Cerebellar cortex (tissue), 1 donor: ENCODE data around the gene LENG1.
"Not testable (repeated sequence)": the region's sequence is repeated elsewhere in the genome, so short reads cannot be mapped to it uniquely, and the experiment has no call there.

ENCODE experiments used
- DNase-seq: peaks from one replicate; pipeline ENCODE4 v3.0.0-alpha.2; 2015; ENCODE audit warnings: low spot score

LENG1 gene

DNA sequence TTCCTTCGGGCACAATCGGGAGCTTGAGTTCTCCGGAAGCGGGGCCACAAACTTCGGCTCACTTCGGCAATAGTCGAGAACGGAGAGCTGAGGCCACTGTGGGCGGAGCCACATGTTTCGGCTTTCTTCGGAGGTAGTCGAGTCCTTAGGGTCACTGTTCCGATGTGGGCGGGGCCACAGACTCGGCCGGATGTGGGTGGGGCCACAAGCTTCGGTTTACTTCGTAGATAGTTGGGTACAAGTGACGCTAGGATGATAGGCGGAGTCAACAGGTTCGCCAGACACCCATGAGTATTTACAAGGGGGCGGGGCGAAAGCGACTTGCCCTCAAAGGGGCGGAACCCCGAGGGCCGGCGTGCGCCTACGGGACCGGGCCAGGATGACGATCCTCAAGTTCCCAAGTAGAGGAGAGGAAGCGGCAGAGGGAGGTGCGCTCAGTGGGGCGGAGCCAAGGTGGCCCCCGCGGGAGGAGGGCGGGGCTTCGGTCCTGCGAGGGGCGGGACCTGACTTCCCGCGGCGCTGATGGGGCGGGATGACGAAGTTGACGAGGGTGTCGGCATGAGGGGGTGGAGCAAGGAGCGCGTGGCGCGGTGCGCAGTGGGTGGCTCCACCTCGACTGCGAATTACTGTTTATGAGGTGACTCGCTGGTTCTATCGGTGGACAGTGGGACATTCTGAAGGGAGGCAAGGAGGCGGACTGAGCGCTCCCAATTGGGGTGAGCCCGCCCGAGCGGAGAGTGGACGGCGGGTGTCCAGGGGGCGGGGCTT is 30.4 kb upstream of the LENG1 start:
- peak; percentile 100 for DNase-seq

DNA sequence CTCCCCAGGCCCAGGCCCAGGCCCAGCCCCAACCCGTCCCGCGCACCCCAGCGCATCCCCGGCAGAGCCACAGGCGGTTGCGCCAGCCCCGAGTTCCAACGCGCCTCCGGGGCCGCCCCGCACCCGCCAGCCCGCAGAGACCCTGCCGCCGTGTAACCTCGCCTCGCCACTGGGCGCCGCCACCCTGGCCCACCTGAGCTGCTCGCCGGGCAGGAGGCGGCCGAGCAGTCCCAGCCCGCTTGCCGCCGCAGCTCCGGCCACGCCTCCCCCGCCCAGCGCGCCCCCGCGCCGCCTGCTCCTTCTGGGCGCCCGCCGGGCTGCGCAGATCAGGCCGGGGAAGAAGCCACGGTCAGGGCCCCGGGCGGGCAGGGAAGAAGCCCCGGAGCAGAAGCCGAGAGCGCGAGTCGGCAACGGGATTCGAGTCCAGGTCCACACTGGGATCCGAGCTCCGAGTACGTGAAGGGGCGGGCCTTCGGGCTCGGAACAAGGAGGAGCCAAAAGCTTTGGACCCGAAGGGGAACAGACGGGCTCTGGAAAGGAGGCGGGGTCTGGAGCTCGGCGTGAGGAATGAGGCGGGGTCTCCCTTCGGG is 29.7 kb upstream of the LENG1 start, which contains the start of gene MBOAT7:
Gene MBOAT7 (minus strand): TSS at position 436 of the 590 bp plus-strand sequence. CDS start 1,072 bp downstream, outside the sequence.
- DNase-seq = no peak

DNA sequence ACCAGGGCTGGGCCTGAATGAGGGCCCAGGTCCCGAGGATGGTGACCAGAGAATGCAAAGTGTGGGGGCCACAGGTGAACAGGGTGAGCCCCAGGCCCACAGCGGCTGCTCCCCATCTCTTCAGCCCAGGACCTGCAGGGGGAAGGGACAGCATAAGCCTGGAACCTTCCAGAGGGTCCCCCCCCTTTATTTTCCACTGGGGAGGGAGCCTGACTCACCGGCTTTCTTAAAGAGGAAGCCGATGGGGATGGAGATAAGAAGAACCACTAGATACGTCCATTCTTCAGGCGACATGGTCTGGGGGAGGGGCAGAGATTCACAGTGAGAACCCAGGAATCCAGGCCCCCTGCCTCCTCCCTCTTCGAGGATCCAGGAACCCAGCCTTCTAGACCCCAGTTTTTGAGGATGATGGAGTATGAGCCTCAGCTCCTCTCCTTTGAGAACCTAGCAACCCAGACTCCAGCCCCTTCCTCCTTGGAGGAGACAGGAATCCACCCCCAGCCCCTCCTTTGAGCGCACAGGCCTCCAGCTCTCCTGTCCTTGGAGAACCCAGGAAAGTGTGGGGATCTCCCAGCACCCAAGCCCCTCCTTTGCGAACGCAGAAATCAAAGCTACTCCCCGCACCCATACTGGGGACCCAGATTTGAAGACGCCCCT is 28.8 kb upstream of the LENG1 start:
- no peak for DNase-seq

DNA sequence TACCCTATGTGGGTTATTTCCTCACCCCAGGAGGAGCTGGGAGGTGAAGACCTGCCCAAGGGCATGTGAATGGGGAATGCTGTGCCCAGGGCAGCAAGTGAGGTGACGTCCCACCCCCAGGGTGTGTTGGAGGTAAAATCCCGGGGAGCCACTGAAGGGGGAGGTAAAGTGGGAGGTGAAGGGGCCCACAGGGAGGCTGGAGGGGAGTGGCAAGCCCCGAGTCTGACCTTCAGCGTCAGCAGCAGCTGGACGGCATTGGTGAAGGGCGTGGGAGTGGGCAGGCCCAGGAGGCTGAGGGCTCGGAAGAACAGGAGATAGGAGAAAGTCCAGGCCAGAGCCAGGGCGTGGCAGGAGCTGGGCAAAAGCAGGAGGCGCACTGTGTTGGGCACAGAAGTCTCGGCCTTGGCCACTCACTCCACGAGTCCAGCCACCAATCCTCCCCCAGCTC is 27.4 kb upstream of the LENG1 start:
- DNase-seq = no peak

DNA sequence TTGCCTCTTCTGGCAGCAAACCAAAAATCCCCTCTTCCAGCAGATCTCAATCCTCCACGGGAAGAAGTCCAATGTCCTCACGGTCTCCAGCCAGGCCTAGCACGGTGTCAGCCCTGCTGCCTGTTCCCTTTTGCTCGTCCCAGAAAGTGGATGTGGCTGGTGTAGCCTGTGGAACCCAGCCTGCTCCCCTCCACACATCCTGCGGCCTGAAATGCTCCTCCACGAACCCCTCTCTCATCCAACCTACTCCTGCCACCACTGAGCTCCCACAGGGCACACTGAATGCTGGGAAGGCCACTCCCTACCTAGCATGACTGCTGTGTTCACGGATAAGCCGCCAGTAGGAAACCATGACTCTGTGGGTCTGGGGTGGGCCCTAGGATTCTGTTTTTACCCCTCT is 26.8 kb upstream of the LENG1 start:
- DNase-seq = no peak

DNA sequence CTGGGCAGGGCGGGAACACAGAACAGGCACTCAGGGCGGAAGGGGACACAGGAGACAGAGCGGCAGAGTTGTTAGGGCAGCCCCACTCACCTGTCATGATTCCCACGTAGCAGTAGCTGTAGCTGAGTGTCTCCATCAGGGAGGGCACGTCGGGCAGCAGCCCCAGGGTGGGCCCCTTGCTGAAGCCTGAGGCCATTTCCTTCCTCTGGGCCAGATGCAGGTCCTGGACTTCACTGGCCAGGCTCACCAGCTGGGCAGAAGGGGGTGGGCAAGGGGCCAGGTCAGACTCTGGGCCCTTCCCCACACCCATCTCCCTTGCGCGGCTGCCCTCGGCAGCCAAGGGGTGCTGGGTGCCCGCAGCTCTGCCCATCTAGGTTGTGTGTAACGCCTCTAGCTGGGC is 23.9 kb upstream of the LENG1 start:
- DNase-seq = no peak

DNA sequence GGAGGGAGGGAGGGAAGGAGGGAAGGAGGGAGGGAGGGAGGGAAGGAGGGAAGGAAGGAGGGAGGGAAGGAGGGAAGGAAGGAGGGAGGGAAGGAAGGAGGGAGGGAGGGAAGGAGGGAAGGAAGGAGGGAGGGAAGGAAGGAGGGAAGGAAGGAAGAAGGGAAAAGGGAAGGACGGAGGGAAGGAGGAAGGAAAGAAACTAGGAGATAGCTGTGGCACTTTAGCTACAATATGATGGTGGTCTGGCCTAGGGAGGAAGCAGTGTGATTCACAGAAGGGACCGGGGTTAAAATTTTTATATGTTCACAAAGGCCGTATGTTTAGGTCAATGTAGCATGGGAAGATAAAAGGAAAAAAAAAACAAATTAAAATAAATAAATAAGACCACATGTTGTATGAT is 22.4 kb upstream of the LENG1 start:
- not testable (repeated sequence) for DNase-seq

DNA sequence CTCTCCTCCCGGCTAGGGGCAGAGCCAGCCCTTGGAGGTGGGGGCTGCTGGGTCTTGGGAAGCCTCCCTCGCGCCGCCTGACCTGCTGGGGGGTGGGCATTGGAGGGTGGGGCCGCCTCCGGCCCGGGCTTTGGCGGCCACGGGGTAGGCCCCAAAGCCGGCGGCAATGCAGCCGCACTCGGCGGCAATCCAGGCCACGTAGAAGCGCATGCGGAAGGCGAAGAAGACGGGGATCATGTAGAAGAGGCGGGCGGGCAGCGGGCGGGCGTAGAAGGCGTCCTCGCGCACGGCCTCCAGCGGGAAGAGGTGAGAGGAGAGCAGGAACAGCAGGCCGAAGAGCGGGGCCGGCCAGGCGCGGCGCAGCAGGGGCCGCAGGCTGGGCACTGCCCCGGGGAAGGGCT is 21.2 kb upstream of the LENG1 start:
- no peak for DNase-seq

DNA sequence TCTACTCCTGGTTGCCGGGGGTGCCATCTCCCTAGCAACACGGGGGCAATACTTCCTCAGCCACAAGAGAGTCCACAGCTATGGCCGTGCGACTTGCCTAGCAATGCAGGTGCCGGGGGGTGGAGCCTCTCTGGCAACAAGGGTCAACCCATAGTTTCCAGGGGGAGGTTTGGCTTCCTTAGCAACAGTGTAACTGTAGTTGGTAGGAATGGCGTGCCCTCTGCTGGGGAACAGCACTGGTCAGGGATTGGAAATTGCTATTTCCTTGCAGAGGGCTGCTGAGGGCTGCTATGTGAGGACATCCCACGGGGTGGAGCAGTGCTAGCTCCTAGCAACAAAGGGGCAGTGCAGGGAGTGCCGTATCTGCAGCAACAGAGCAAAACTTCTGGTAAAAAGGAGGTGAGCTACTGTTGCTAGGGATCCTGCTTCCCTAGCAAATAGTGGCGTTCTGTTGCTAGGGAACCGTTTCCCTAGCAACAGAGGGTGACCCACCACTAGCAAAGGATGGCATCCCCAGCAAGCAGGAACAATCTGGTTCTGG is 20.5 kb upstream of the LENG1 start:
- DNase-seq = peak; percentile 81

DNA sequence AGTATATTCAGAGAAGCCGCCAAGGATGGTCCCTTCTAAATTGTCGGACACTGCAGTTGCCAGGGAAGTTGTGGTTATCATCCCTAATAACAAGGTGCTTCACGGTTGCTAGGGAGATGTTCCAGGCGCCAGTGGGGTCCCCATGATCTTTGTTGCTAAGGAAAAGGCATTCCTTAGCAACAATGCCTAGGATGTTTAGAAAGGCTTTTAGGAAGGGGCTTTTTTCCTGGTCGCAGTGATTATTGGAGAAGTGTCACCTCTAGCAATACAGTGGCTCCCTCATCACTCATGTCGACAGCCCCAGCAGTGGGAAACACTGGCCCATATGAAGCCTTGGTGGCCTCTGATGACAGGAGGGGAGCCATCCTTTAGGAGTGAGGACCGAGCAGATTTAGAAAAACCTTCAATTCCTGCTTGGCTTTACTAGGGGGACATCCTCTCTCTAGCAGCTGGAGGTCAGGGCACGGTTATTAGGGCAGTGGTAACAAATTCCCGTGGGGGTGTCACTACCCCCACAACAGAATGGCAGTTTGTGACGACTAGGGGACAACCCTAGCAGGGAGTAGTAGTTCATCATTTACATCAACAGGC is 19.8 kb upstream of the LENG1 start:
- no peak for DNase-seq

DNA sequence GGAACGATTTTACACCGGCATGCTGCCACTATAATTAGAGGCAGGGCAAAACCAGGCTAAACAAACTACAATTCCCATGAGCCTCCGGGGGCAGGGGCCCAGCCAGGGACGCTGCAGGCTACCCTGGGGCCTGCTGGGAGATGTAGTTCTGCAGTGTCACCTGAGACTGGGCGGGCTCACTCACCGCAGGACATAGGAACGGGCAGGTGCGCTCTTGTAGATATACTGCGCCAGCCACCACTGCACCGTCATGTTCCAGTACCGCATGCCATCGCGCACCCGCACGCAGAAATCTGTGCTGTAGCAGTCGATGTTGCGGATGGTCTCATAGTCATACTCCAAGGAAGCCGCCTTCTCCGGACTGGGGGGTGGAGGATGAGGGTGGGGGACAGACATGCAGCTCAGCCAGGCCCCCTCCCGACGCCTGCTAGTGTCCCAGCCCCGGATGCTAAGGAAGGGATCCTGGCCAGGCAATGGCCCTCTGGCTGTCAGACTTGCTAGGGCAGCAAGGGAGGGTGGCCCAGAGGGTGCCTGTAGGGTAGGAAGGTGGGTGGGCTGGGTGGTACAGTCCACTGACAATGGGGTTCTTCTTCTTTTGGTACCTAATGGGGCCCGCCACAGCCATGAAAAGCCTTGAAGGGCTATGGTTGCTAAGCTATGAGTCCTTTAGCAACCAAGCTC is 19.2 kb upstream of the LENG1 start:
- DNase-seq = peak; percentile 59

DNA sequence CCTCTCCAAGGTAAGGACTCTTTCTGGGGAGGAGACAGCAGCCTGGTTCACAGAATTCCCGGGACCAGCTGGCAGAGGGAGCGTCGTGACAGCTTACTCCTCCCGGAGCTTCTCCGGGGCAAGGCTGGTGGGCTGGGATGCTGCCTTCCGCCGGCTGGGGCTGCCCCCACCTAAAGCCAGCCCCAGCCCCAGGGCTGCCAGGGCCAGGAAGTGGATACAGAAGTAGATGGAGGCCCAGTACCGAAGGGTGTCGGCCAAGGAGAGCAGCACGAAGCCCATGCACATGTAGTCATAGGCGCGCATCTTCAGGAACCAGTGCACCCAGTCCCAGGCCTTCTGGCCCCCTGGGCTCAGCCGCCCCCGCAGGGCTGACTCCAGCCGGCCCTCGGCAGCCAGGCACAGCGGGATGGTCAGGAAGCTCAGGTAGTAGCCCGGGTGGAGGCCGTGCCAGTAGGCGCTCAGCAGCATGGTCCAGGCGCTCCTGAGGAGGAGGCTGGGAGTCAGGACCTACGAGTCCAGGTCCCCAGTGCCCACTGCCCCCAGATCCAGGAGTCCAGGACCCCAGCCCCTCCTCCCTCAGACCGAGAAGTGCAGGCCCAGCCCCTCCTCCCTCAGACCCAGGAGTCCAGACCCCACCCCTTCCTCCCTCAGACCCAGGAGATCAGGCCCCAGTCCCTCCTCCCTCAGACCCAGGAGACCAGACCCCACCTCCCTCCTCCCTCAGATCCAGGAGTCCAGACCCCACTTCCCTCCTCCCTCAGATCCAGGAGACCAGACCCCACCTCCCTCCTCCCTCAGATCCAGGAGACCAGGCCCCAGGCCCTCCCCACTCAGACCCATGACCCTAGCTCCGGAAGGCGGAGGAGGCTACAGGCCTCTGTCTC is 14.7 kb upstream of the LENG1 start:
- no peak for DNase-seq

DNA sequence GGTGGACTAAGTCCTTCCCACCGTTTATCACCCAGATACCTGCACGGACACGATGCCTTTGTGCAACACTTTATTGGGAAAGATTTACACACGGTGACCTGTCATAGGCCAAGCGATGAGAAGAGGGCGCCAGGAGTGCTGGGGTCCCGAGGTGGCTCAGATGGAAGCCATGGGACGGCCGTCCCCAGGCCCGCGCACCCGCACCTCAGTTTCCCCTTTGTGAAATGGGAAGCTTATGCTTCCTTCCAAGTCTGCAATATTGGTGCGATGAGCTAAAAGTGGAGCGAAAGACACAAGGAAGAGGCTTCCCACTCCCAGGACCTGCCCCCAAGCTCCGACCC is 13.8 kb upstream of the LENG1 start:
- DNase-seq = no peak

DNA sequence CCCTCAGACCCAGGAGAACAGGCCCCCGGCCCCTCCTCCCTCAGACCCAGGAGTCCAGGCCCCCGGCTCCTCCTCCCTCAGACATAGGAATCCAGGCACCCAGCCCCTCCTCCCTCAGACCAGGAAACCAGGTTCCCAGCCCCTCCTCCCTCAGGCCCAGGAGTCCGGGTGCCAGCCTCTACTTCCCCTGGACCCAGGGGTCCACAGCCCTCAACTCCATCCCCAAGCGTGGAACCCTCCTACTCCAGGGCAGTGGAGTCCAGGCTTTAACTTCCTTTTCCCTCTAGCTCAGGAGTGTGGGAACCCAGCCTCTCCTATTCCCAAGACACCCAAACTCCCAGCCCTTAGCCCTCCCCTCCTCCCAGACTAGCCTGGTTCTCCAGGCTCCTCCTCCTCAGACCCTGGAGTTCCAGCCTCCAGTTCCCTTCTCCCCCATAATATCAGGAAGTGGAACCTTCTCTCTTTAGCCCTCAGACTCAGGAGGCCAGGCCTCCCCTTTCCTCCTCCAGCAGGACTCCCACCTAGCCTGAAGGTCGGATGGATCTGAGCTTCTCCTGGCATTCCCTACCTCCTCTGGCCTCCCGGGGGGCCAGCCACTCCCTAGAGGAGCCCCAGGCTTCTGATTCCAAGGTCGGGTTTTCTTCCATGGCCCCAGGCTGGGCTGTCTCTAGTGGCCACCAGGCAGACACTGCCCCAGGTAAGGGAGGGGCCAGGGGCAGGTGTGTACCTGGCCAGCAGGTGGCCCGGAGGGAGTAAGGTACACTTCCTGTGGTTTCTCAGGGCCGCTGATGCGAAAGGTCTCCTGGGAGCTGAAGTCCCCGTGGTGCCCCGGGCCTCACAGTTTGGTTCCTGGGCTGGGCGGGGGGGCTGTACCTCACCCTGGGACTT is 13.2 kb upstream of the LENG1 start, which contains the start of gene TMC4:
Gene TMC4 (minus strand): TSS at position 690 of the 888 bp plus-strand sequence. CDS start 43 bp downstream, at position 647.
- DNase-seq = peak; percentile 32

DNA sequence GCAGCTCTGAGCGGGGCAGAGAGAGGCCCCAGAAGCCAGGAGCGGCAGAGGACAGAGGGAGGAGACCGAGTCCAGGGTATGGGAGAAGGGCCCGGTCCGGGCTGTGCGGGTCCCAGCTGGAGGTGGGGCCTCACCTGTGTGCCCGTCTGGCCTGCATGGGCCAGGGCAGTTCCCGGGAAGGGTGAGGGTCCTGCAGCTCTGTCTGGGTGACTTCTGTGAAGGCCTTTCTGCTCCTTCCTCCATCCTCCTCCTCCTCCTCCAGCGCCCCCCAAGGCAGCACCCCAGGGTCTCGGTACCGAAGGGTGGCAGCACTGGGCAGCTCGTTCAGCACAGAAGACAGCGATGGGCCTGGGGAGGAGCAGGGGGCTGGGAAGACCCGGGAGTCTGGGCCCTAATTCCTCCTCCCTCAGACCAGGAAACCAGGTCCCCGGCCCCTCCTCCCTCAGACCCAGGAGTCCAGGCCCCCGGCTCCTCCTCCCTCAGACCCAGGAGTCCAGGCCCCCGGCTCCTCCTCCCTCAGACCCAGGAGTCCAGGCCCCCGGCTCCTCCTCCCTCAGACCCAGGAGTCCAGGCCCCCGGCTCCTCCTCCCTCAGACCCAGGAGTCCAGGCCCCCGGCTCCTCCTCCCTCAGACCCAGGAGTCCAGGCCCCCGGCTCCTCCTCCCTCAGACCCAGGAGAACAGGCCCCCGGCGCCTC is 12.4 kb upstream of the LENG1 start:
- DNase-seq = not testable (repeated sequence)

DNA sequence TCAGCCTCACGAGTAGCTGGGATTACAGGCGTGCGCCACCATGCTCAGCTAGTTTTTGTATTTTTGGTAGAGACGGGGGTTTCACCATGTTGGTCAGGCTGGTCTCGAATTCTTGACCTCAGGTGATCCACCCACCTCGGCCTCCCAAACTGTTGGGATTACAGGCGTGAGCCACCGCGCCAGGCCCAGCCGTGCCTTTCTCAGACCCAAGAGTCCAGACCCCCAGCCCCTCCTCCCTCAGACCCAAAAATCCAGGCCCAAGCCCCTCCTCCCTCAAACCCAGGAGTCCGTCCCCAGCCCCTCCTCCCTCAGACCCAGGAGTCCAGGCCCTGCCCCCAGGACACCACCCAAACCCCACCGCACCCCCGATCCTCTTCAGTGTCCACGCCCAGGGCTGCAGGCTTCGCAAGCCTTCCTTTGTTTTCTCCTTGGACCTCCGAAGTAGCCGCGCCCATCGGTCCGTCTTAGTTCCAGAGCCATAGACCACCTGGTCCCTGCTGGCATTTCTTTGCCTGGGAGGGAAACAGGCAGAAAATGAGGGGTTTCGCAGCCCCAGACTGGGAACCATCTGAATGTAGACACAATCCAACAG is 9.7 kb upstream of the LENG1 start:
- no peak for DNase-seq

DNA sequence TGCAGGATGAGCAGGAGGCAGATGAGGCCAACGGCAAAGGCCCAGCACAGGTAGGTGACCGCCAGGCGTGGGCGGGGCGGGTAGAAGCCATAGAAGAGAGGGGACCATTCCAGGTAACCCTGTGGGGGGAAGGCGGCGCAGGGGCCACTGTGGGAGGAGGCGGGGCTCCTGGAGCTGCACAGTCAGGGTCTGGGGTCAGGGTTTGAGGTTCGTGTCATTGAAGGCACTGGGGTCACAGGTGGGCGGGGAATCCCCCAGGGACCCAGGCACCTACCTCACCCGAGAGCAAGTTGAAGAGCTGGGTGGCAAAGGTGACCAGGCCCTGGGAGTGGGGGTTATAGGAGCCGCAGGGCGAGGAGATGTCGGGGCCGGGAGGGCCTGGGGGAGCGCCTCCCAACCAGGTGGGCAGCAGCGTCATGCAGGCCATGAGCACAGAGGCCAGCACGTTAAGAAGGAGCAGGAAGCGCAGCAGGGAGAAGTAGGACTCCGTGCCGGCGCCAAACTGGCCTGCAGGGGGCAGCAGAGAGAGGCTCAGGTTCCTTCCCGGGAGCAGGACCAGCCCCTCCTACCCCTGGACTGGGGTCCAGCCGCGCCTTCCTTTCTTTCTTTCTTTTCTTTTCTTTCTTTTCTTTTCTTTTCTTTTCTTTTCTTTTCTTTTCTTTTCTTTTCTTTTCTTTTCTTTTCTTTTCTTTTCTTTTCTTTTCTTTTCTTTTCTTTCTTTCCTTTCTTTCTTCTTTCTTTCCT is 8.8 kb upstream of the LENG1 start:
- DNase-seq = peak; percentile 84

DNA sequence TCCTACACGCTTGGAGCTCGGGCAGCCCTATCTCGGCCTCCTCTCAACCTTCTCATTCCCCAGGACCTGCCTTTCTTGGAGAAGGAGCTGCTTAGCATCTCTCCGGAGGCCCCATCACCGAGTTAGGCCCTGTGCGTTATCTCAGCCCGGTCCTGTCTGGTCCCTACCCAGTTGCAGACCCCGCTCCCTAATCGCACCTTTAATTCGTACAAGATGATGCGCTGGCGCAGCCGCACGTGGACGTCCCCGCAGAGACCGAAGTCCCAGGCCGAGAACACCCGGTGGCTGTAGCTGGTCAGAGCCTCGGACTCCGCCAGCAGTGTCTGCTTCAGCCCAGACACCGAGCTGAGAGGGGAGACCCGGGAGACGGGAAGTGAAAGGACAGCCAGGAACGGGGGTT is 5.7 kb upstream of the LENG1 start:
- no peak for DNase-seq
